HG03045 (cell line): ENCODE measurements around the gene LDLRAD2.

ENCODE experiments used
- ATAC-seq: cut with Tn5 transposase; IDR thresholded peaks from one replicate; pipeline ENCODE4 v1.9.1; 2021; ENCODE audit warnings: mild to moderate bottlenecking, moderate library complexity; ENCODE audit not compliant: unreplicated experiment

The LDLRAD2 gene

GRCh38 chr1:21840981-21841380, 28.9 kb downstream of the LDLRAD2 start:
- ATAC-seq, result no peak

GRCh38 chr1:21841852-21842466, 29.9 kb downstream of the LDLRAD2 start:
- ATAC-seq, result no peak

- ATAC-seq, result no peak
Observed at GRCh38 chr1:21842606-21843162, 30.6 kb downstream of the LDLRAD2 start.

- no peak for ATAC-seq
Observed at GRCh38 chr1:21843208-21843607, 31.1 kb downstream of the LDLRAD2 start.

- ATAC-seq, result no peak
Observed at GRCh38 chr1:21843996-21844395, 31.9 kb downstream of the LDLRAD2 start.

GRCh38 chr1:21845646-21846641, 33.9 kb downstream of the LDLRAD2 start:
- no peak for ATAC-seq

- ATAC-seq, result no peak
Observed at GRCh38 chr1:21847223-21848205, 35.4 kb downstream of the LDLRAD2 start.

- no peak for ATAC-seq
Observed at GRCh38 chr1:21848524-21849174, 36.6 kb downstream of the LDLRAD2 start.

- no peak for ATAC-seq
Observed at GRCh38 chr1:21849909-21850576, 38.0 kb downstream of the LDLRAD2 start.

GRCh38 chr1:21851430-21852250, 39.6 kb downstream of the LDLRAD2 start:
- ATAC-seq, result no peak

- ATAC-seq, result no peak
Observed at GRCh38 chr1:21852282-21853130, 40.4 kb downstream of the LDLRAD2 start.

GRCh38 chr1:21853131-21853427, 41.0 kb downstream of the LDLRAD2 start:
- no peak for ATAC-seq

- no peak for ATAC-seq
Observed at GRCh38 chr1:21854090-21854750, 42.2 kb downstream of the LDLRAD2 start.

GRCh38 chr1:21854751-21855131, 42.7 kb downstream of the LDLRAD2 start:
- ATAC-seq, result no peak

GRCh38 chr1:21855257-21856096, 43.4 kb downstream of the LDLRAD2 start:
- no peak for ATAC-seq

- no peak for ATAC-seq
Observed at GRCh38 chr1:21857142-21857839, 45.2 kb downstream of the LDLRAD2 start.
